Coronary artery (tissue), 2 donors: ENCODE results near the gene PRKG1.

Experiments
- DNase-seq: peaks from one replicate; pipeline ENCODE4 v3.0.0-alpha.2; 2017; ENCODE audit warnings: low spot score
- H3K27ac ChIP-seq, 2 donors: fragments of 200-600 bp; sonication (generic); one replicate each; pipeline ENCODE4 v1.5.1; 2016 to 2019
- H3K4me3 ChIP-seq: fragments of 200-600 bp; sonication (generic); 2 replicates; pipeline ENCODE4 v1.5.1; 2016; ENCODE audit warnings: mild to moderate bottlenecking, moderate library complexity
- TF ChIP-seq, protein P1 (sequence below): fragments of 200-600 bp; sonication (generic); IDR thresholded peaks from one replicate; pipeline ENCODE4 v1.5.1; 2019; ENCODE audit warnings: antibody characterized with exemption

PRKG1 gene

DNA sequence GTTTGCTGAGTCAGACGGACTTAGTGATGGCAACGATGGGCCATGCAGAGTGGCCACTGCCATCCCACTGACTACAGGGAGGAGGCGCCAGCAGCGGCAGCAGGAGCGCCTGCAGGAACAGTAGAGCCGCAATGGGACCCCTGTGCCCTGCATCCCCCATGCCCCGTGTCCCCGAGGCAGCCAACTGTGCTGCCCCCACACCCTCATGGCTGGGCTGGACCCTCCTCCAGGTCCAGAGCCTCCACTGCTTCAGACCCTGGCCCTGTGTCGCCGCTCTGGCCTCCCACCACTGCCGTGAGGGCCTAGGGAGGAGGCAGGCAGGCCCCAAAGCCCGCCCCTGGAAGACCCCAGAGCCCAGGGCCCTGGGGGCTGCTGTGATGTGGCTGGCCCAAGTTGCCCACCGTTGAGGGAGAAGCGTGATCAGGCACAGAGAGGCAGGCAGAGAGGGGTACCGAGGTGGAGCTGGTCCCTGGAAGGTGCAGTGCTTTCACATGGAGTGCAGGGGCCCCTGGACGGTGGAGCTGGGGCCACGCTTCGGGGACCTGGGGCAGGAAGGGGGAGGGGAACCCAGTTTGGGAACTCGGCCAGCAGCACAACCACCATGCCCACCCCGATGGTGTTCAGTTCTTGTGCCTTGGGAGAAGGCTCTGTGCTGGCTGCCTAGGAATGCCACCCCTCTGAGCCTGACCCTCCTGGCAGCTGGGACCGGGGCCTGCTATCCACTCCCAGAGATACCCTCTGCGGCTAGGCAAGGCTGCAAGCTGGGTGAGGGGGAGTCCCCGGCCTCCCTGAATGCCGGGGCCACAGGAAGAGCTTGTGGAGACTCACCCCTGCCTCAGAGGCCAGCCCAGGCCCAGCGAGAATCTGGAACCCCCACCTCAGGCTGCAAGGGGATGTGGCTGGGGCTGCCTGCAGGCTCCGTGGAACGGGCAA is 1272.4 kb downstream of the PRKG1 start:
- Histone ChIP-seq H3K27ac (no peak overlapping the region), H3K4me3 (no peak overlapping the region)
- TF ChIP-seq, protein P1, sequence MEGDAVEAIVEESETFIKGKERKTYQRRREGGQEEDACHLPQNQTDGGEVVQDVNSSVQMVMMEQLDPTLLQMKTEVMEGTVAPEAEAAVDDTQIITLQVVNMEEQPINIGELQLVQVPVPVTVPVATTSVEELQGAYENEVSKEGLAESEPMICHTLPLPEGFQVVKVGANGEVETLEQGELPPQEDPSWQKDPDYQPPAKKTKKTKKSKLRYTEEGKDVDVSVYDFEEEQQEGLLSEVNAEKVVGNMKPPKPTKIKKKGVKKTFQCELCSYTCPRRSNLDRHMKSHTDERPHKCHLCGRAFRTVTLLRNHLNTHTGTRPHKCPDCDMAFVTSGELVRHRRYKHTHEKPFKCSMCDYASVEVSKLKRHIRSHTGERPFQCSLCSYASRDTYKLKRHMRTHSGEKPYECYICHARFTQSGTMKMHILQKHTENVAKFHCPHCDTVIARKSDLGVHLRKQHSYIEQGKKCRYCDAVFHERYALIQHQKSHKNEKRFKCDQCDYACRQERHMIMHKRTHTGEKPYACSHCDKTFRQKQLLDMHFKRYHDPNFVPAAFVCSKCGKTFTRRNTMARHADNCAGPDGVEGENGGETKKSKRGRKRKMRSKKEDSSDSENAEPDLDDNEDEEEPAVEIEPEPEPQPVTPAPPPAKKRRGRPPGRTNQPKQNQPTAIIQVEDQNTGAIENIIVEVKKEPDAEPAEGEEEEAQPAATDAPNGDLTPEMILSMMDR, result no peak
- no peak for DNase-seq

DNA sequence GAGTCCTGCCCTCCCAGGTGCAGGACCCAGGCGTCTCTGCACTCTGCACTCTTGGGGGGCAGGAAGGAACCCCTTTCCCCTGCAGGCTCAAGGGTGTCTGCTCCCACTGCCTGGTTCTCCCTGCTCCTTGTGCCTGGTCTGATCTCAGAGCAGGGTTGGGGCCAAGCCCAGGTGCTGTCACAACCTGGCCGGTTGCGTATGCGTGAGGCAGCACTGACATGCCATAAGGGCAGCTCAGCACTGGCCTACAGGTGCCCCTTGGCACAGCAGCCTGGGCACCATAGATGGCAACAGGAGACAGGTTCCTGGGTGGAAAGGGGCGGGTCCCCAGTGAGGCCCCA is 1273.0 kb downstream of the PRKG1 start:
- H3K4me3 ChIP-seq, result no peak overlapping the region
- no peak overlapping the region for H3K27ac ChIP-seq
- TF ChIP-seq, protein P1, result no peak
- DNase-seq, result no peak
